Common myeloid progenitor, CD34-positive (primary cell): Measurements from ENCODE around the gene STARD10.
"Not testable (repeated sequence)": the region's sequence is repeated elsewhere in the genome, so short reads cannot be mapped to it uniquely, and the experiment has no call there.

Experiments used
- CTCF ChIA-PET: fragments of 350-600 bp; sonication (Branson Sonifier 250); formaldehyde crosslinking; loops from one replicate; lab custom pipeline; 2021; ENCODE audit warnings: antibody characterized with exemption; lab: Charles Lee
- POLR2A ChIA-PET: fragments of 350-600 bp; sonication (Branson Sonifier 250); formaldehyde crosslinking; loops from one replicate; lab custom pipeline; 2021; ENCODE audit warnings: antibody characterized with exemption; lab: Charles Lee
- DNase-seq, 3 donors: peaks; one replicate each; pipeline versions ENCODE4 v3.0.0 to v3.0.0-alpha.2; 2013
- H3K27ac ChIP-seq, 2 experiments: 1 replicate in 1 of 2; 2 replicates in 1 of 2; pipeline ENCODE4 v1.7.0; 2013; ENCODE audit warnings: inconsistent platforms in 2 of 2, low read length in 2 of 2, mild to moderate bottlenecking in 2 of 2, low read depth in 1 of 2, moderate library complexity in 1 of 2; ENCODE audit not compliant: severe bottlenecking in 2 of 2, insufficient read depth in 1 of 2, poor library complexity in 1 of 2
- H3K27me3 ChIP-seq, 5 experiments: replicated peaks in 2 of 5; 1 replicate in 3 of 5; 2 replicates in 2 of 5; pipeline versions ENCODE4 v1.6.1 to v1.7.0; 2013; ENCODE audit warnings: low read length in 4 of 5, mild to moderate bottlenecking in 2 of 5, moderate library complexity in 2 of 5, inconsistent platforms in 1 of 5; ENCODE audit not compliant: insufficient read depth in 5 of 5, control insufficient read depth in 4 of 5
- H3K36me3 ChIP-seq, 4 experiments: 1 replicate in 2 of 4; 2 replicates in 2 of 4; pipeline versions ENCODE4 v1.6.1 to v1.7.0; 2013; ENCODE audit warnings: low read length in 3 of 4, control low read depth in 1 of 4, mild to moderate bottlenecking in 1 of 4; ENCODE audit not compliant: control insufficient read depth in 4 of 4, insufficient read depth in 4 of 4
- H3K4me1 ChIP-seq, 4 experiments: 1 replicate in 3 of 4; 2 replicates in 1 of 4; pipeline versions ENCODE4 v1.6.1 to v1.7.1; 2013; ENCODE audit warnings: low read length in 3 of 4, mild to moderate bottlenecking in 3 of 4, control low read depth in 1 of 4, inconsistent platforms in 1 of 4, moderate library complexity in 1 of 4; ENCODE audit not compliant: control insufficient read depth in 4 of 4, insufficient read depth in 4 of 4; ENCODE audit errors: control extremely low read depth in 1 of 4
- H3K4me3 ChIP-seq, 7 experiments: 1 replicate in 4 of 7; 2 replicates in 3 of 7; pipeline versions ENCODE4 v1.5.1 to v1.7.0; 2013; ENCODE audit warnings: mild to moderate bottlenecking in 7 of 7, low read length in 6 of 7, moderate library complexity in 6 of 7, inconsistent platforms in 2 of 7, low read depth in 2 of 7, control low read depth in 1 of 7; ENCODE audit not compliant: insufficient read depth in 4 of 7, control insufficient read depth in 1 of 7; ENCODE audit errors: extremely low read depth in 1 of 7
- H3K9me3 ChIP-seq, 5 experiments: 1 replicate in 4 of 5; 2 replicates in 1 of 5; pipeline versions ENCODE4 v1.6.1 to v1.7.1; 2013; ENCODE audit warnings: low read length in 4 of 5, mild to moderate bottlenecking in 2 of 5, inconsistent platforms in 1 of 5, low read depth in 1 of 5, moderate library complexity in 1 of 5; ENCODE audit not compliant: control insufficient read depth in 4 of 5, insufficient read depth in 2 of 5; ENCODE audit errors: control extremely low read depth in 1 of 5
- WGBS: methylation state at CpG from one replicate; pipeline ENCODE4 v1.1.5; 2013; ENCODE audit not compliant: insufficient coverage; 5-methylcytosine and 5-hydroxymethylcytosine counted together

STARD10 gene

DNA sequence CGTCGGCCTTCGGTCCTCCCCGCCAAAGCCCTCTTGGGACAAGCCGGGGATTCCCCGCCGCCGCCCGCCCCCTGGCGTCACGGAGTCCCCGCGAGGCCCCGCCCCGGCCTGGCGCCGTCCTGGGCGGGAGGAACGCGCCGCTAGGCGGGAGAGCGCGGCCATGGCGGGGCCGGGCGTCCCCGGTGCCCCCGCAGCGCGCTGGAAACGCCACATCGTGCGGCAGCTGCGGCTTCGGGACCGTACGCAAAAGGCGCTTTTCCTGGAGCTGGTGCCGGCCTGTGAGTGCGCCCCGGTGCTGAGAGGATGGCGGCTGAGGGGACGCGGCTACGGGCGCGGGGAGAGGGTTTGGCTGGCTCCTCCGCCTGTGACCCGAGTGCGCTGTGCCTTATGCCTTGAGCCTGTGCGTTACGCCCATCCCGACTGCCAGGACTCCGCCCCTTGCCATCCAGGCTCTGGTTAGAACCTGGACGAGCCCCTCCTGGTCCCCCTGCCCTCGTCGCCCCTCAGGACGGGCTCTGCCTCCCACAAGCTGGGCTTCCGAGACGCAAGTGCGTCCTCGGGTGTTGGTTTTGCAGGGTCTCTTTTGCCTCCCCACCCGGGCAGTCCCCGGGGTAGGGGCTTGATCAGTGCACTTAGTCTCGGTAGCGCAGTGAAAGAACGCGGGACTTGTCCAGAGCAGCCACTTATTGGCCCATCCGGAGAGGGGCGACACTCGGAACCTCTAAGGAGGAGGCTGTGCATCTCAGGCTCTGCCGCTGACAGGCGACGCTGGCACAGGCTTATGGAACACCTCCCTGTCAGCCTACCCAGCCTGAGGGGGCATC lies 20.7 kb upstream of the STARD10 start, which contains the start of gene ATG16L2:
ATG16L2 (plus strand) TSS at position 126 of the 824 bp plus-strand sequence; CDS start at position 161, 35 bp downstream.
- Histone ChIP-seq H3K36me3 (peaks cover 2 to 29% (median 23%) of the 10 kb centered on the region in 4 experiments), H3K4me1 (peaks cover 9 to 64% (median 51%) of the 10 kb centered on the region in 4 experiments), H3K9me3 (no peaks in the 10 kb centered on the region), H3K27ac (peak within 1 kb of the TSS; percentile 97 to 99), H3K27me3 (no peaks in the 10 kb centered on the region), H3K4me3 (peak within 1 kb of the TSS; percentile 80 to 98 (median 88))
- ChIA-PET POLR2A (interaction anchor here (0.6 to 4.4 kb wide), 7 partner anchors 13 to 713 kb away, joined by 3 to 36 read pairs (median 4); partner anchors contain the start of gene STARD10), CTCF (interaction anchor here (0.9 to 10.3 kb wide), 9 partner anchors 15 to 363 kb away, joined by 3 to 76 read pairs (median 4); partner anchors contain the start of gene STARD10)
- DNase-seq: peak; percentile 85 to 92 (median 89)
- under 1% methylated on average over 75 of the region's 75 CpGs for WGBS

- POLR2A ChIA-PET: interaction anchor here (0.6 to 4.4 kb wide), 11 partner anchors 16 to 712 kb away, joined by 3 to 36 read pairs (median 4); partner anchors contain the start of gene STARD10
- peaks cover 6 to 27% (median 22%) of the 10 kb centered on the region in 4 experiments for H3K36me3 ChIP-seq
These were observed 20.0 kb upstream of the STARD10 start for GRCh38 chr11:72813740-72814285.

GRCh38 chr11:72812967-72813739 lies 19.3 kb upstream of the STARD10 start:
- Histone ChIP-seq H3K36me3 (peaks cover 6 to 21% (median 16%) of the 10 kb centered on the region in 4 experiments), H3K9me3 (no peaks in the 10 kb centered on the region), H3K4me1 (peaks cover 19 to 73% (median 61%) of the 10 kb centered on the region in 4 experiments), H3K27me3 (no peaks in the 10 kb centered on the region), H3K27ac (peak overlapping the region; percentile 97 to 99), H3K4me3 (peak overlapping the region; percentile 80 to 98 (median 88))
- peak; percentile 74 to 88 (median 87) for DNase-seq
- WGBS: 3% methylated on average over 24 of the region's 24 CpGs
- POLR2A ChIA-PET: interaction anchor here (0.6 to 4.4 kb wide), 8 partner anchors 15 to 91 kb away, joined by 3 to 36 read pairs (median 4); partner anchors contain the start of gene STARD10
- CTCF ChIA-PET: interaction anchor here (0.8 to 10.3 kb wide), 16 partner anchors 10 to 93 kb away, joined by 3 to 76 read pairs (median 4); partner anchors contain the start of gene STARD10

More at GRCh38 chr11:72813740-72814285, 20.0 kb upstream of the STARD10 start:
- WGBS: under 1% methylated on average over 46 of the region's 47 CpGs
- DNase-seq: no peak
- CTCF ChIA-PET: interaction anchor here (0.8 to 10.3 kb wide), 12 partner anchors 9 to 90 kb away, joined by 3 to 76 read pairs (median 4); partner anchors contain the start of gene STARD10
- H3K4me1 ChIP-seq: peaks cover 14 to 69% (median 56%) of the 10 kb centered on the region in 4 experiments
- H3K27ac ChIP-seq: peak overlapping the region; percentile 97 to 99
- H3K9me3 ChIP-seq: no peaks in the 10 kb centered on the region
- H3K27me3 ChIP-seq: no peaks in the 10 kb centered on the region
- H3K4me3 ChIP-seq: peak overlapping the region; percentile 80 to 98 (median 88)

GRCh38 chr11:72812604-72812966 lies 18.7 kb upstream of the STARD10 start:
- Histone ChIP-seq H3K4me1 (peaks cover 23 to 77% (median 67%) of the 10 kb centered on the region in 4 experiments), H3K4me3 (peak overlapping the region; percentile 13 to 98 (median 88)), H3K27me3 (no peaks in the 10 kb centered on the region), H3K9me3 (no peaks in the 10 kb centered on the region), H3K27ac (peak overlapping the region; percentile 97 to 99), H3K36me3 (peaks cover 6 to 15% (median 10%) of the 10 kb centered on the region in 4 experiments)
- POLR2A ChIA-PET: interaction anchor here (0.6 to 4.4 kb wide), 7 partner anchors 19 to 90 kb away, joined by 3 to 36 read pairs (median 5); partner anchors contain the start of gene STARD10
- CTCF ChIA-PET: interaction anchor here (1.0 to 10.3 kb wide), 13 partner anchors 10 to 92 kb away, joined by 3 to 76 read pairs (median 5); partner anchors contain the start of gene STARD10
- DNase-seq: peak; percentile 41 to 89 (median 84)
- WGBS: 56% methylated on average over 1 of the region's 4 CpGs

- not testable (repeated sequence) for H3K9me3 ChIP-seq, H3K27me3 ChIP-seq, DNase-seq
- CTCF ChIA-PET: interaction anchor here (2.0 to 10.3 kb wide), 4 partner anchors 14 to 88 kb away, joined by 5 to 76 read pairs (median 24); partner anchors contain the start of gene STARD10
- H3K36me3 ChIP-seq: peaks cover 4 to 12% (median 6%) of the 10 kb centered on the region in 4 experiments
- H3K4me3 ChIP-seq: peak overlapping the region in 3 of 7 experiments; percentile 80 to 98 (median 88)
- peaks cover 29 to 77% (median 70%) of the 10 kb centered on the region in 4 experiments for H3K4me1 ChIP-seq
- peak overlapping the region; percentile 43 to 97 for H3K27ac ChIP-seq
- POLR2A ChIA-PET: interaction anchor here (0.7 kb wide), 1 partner anchor 29 kb away, joined by 3 read pairs; no protein-coding TSS in a partner anchor
- 89% methylated on average over 10 of the region's 10 CpGs for WGBS
These were observed 17.8 kb upstream of the STARD10 start for GRCh38 chr11:72811686-72812085.
